Smooth muscle cell of the coronary artery (primary cell): ENCODE data around the gene ST6GALNAC3. TPM values are rescaled to one million over a fixed set of nuclear protein-coding genes. Genes with fewer than 3 reads are reported as not detected.

Experiments used
- total RNA-seq: library from RNA; depleted of rRNA; stranded (reverse); fragments of >200 nt; gene quantifications from 2 replicates; pipeline ENCODE4 v1.2.3, GENCODE V29; 2014; ENCODE audit warnings: low replicate concordance

Gene ST6GALNAC3
- total RNA-seq: 0.12 and 0.75 TPM in 2 replicates

DNA sequence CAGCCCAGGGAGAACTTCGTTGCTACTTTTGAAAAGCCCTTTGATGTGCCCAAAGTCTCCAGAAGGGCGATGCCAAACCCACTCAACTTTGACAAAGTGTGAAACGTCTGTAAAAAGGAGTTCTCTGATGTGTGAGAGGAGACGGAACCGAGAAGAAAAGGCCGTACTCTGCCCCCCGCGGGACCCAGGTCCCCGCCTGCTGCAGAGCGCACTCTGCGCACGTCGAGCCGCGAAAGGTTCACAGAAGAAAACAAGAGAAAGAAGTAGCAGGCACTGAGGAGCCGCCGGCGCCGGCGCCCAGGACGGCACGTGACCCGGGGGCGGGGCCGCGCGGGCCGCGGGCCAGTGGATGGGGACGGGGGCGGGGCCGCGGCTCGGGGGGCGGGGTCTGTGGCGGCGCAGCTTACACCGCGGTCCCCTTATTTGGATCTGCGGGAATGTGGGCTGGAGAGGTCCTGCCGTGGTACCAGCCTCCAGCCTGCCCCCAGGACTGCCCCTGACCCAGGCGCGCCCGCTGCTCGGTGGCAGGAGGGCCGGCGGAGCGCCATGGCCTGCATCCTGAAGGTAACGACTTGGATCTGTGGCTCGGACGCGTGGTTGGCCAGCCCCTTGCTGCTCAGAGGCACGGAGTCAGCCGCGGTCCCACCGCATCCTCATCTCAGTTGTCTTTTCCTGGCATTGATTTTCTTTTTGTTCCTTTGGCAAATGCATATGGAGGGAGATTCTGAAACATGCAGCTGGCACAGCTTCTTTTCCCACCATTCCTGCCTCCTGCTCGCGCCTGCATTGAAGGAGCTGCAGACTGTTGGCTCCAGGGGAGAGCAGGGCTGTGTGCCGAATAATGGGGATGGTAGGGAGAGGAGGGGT lies at the start of gene ST6GALNAC3:
TSS of gene ST6GALNAC3 (plus strand) at position 426 of the 867 bp plus-strand sequence.

Other genes starting within 250 kb of the ST6GALNAC3 start
- gene ASB17, start 142.3 kb upstream of the ST6GALNAC3 start, total RNA-seq: not detected in 2 replicates